8988T (cell line): Measurements from ENCODE around the gene LRRC45.
A peak's percentile ranks its signal among the peaks of the same experiment; 100 is the strongest.
"Not testable (repeated sequence)": the region's sequence is repeated elsewhere in the genome, so short reads cannot be mapped to it uniquely, and the experiment has no call there.

ENCODE experiments used
- DNase-seq: peaks from one replicate; pipeline ENCODE4 v3.0.0; 2011

LRRC45 gene

DNA sequence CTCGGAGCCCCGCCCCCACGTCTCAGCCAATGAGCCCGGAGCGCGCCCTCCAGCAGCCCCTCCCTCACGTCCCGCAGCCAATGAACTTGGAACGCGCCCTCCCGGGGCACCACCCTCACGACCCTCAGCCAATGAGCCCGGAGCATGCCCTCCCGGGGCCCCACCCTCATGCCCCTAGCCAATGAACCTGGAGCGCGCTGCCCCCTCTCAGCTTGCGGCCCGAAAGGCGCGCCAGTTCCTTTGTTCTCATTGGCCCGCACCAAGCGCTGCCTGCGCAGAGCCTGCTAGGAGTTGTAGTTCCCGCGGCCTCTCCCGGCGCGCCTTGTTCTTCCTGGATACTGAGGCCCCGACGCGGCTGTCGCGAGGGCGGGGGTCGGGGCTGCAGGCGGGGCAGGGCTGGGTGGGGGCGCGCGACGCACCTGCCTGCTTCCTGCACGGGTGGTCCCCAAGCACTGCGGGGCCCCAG is at the start of gene LRRC45:
Gene LRRC45 (plus strand): TSS at position 325 of the 466 bp plus-strand sequence. CDS start 339 bp downstream, outside the sequence.
- peak; percentile 94 for DNase-seq

DNA sequence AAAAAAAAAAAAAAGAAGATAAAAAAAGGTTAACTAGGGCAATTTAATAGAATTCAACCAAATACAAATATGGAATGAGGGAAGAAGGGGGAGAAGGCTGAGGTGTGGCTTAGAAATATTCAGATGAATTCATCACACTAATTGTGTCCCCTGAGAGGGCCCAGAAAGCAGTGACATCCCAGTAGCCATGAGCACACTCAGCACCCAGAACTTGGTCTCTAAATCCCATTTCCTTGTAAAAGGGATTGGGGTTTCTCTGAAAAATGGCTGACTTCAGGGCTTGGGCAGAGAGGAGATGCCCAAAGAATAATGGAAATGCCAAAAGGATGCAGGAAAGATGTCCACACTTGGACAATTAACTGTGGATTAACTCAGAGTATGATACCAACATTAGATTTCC is 49.7 kb upstream of the LRRC45 start:
- no peak for DNase-seq

DNA sequence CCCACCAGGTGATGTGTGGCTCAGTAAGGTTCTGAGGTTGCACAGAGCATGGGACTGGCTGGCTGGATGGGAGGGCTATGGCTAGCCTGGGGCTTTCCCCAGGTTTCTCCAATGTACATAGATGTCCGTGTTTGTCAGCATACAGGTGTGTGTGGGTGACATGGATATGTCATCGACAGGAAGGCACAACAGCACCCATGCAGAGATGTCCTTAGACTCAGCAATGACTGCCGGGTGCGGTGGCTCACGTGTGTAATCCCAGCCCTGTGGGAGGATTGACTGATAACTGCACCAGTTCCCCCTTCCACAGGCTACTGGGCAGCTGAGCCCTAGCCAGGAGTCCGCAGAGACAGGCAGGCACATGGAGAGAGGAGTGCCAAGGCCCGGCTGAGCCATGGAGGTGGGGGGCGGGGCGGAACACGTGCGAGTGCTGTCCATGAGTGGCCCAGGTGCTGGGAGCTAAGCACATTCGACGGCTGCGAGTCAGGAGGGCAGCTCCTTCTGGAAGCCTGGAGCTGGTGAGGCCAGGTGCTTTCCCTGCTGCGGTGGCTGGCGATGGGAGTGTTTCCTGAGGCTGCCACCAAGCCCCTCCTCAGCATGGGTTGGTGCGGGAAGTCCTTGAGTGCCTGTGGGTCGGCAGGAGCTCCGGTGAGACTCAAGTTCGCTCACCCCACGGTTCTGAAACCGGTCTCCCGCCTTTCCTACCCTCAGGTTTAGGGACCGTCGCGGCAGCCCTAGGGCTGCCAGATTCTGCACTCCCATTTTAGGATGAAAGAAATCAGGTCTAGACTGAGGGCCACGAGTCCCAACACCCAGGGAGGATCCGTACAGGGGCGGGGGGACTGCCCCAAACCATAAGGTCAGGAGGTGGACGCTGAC is 46.5 kb upstream of the LRRC45 start:
- no peak for DNase-seq

DNA sequence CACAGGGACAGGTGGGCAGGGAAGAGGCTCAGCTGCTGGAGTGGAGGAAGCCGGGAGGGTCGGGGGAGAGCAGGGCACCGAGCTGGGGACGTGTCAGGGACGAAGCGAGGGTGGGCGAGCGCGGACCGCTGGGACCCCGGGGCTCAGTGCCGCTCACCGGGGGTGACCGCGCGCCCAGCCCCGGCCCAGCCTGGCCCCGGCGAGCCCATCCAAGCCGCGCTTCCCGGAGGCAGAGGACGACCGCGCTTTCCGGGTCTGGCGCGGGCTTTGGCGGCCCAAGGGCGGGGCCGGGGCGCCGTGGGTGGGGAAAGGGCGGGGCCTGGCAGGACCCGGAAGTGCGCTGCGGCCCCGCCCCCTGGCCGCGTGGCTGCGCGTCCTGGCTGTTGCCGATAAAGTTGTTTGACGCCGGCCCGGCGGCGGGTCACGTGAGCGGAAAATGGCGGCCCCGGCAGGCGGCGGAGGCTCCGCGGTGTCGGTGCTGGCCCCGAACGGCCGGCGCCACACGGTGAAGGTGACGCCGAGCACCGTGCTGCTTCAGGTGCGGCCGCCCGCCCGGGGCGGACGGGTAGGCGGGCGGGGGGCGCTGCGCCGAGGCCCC is 45.8 kb upstream of the LRRC45 start, which contains the start of gene ASPSCR1:
Gene ASPSCR1 (plus strand): TSS at position 419 of the 598 bp plus-strand sequence. CDS start 18 bp downstream, at position 437.
- DNase-seq = peak; percentile 58

DNA sequence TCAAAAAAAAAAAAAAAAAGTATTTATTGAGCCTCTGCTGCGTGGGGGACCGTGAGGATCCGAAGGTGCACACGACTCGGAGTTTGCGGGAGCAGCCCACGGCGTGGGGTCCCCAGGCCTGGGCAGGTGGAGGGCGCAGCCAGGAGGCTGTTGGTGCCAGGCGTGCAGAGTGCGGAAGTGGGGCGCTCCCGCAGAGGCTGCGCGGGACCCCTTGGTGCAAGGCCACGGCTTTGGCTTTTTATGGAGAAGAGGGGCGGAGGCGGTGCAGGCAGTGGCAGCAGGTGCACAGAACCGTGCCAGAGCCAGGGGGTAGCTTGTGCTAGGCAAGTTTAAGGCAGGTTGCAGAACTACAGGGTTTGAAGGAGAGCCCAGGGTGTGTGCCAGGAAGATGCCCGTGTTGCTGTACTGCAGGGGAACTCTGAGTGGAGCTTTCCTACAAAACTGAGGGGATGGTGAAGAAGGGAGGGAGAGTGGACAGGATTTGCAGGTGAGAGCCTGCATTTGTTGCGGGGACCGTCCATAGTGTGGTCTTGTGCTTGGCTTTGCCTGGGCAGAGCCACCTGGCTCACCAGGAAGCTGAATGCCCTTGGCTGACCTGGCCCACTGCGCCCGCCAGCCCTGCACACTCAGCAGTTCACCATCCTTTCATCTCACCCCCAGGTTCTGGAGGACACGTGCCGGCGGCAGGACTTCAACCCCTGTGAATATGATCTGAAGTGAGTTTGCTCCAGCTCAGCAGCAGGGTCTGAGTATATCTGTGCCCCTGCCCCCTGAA is 44.4 kb upstream of the LRRC45 start:
- DNase-seq = no peak

DNA sequence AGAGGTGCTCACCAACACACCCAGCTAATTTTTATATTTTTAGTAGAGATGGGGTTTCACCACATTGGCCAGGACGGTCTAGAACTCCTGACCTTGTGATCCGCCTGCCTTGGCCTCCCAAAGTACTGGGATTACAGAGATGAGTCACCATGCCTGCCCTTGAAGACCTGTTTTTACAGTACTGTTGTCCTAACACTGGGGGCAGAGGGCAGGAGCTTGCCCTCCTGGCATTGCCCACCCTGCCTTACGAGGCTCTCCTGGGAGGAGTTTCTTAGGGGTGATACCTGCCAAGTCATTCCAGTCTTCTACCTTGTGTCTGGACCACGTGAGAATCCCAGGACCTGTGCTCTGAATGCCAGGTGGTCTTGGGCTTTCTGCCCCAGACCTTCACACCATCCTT is 43.0 kb upstream of the LRRC45 start:
- no peak for DNase-seq

DNA sequence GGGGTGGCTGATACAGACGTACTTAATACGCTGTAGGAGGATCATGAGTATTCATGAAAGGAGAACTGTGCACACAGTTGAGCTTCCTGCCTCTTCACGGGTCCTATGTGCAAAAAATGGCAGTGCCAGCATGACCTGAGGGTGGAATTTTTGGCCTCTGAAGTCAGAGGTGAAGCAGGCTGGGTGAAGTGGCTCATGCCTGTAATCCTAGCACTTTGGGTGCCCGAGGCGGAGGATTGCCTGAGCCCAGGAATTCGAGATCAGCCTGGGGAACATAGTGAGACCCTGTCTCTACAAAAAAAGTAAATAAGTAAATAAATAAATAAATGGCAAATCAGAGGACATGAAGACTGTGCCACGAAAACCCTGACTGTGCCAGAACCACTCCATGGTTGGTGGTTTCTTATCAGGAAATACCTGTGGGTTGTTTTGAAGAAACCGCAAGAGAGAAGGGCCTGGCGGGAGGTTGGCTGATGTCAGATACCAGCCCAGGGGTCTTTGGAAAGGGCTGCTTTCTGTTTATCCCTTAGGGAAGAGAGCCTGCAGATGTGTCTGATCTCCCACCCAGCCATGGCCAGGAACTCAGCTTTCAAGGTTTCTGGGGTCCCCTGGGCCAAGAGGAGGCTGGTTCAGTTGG is 42.3 kb upstream of the LRRC45 start:
- DNase-seq = no peak

DNA sequence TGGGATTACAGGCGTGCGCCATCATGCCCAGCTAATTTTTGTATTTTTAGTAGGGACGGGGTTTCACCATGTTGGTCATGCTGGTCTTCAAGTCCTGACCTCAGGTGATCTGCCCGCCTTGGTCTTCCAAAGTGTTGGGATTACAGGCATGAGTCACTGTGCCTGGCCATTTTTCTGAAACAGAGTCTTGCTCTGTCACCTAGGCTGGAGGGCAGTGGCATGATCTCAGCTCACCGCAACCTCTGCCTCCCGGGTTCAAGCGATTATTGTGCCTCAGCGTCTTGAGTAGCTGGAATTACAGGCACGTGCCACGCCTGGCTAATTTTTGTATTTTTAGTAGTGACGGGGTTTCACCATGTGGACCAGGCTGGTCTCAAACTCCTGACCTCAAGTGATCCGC is 41.6 kb upstream of the LRRC45 start:
- DNase-seq = not testable (repeated sequence)

DNA sequence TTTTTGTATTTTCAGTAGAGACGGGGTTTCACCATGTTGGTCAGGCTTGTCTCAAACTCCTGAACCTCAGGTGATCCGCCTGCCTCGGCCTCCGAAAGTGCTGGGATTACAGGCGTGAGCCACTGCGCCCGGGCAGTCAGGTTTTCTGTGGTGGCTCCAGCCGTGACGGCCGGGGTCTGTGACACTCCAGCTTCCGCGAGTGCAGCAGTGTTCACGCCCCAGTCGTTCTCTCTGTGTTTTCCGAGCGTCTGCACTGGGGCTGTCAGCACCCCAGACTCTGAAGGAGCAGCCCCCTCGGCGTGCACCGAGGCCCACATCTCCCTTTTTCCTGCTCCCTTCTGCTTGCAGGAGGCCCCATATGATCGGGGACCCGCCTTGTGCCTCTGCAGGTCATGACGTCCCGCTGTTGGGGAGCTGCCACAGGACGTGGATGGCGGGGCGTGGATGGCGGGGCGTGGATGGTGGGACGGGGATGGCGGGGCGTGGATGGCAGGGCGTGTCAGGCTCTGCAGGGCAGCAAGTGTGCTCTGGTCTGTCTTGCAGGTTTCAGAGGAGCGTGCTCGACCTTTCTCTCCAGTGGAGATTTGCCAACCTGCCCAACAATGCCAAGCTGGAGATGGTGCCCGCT is 40.0 kb upstream of the LRRC45 start:
- DNase-seq = no peak

DNA sequence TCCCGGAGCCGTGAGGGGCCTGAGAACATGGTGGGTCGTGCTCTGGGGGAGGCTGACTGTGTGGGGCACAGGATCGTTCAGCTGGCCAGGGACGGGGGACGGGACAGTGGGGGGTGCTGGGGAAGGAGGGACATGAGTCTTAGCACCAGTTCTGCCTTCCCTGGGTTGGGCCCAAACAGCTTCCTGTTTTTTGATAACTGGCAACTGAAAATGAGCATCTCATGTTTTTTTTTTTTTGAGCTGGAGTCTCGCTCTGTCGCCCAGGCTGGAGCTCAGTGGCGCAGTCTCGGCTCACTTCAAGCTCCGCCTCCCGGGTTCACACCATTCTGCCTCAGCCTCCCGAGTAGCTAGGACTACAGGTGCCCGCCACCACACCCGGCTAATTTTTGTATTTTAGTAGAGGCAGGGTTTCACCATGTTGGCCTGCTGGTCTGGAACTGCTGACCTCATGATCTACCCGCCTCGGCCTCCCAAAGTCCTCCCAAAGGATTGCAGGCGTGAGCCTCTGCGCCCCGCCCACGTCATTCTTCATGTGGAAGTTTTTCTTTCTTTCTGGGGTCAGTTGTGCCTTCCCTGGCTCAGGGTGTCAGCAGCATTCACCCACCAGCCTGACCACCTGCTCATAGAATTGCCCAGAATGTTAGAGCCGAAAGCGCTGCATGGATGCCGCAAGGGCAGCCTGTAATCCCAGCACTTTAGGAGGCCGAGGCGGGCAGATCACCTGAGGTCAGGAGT is 39.3 kb upstream of the LRRC45 start:
- no peak for DNase-seq

DNA sequence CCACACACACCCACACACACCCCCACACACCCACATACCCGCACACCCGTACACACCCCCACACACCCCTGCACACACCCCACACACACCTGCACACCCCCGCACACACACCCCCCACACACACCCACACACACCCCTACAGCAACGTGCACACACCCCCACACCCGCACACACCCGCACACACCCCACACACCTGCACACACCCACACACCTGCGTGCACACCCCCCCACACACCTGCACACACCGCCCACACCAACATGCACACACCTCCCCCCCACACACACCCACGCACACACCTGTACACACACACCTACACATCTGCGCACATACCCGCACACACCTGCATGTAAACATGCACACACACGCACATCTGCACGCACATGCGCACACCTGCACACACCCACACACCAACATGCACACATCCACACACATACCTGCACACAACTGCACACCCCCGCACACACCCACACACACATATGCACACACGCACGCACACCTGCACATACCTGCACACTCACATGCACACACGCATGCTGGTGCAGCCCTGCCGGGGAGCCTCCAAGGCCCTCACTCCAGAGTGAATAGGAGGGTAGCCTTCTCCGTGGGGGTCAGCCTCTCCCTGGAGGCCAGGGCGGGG is 38.2 kb upstream of the LRRC45 start:
- no peak for DNase-seq

DNA sequence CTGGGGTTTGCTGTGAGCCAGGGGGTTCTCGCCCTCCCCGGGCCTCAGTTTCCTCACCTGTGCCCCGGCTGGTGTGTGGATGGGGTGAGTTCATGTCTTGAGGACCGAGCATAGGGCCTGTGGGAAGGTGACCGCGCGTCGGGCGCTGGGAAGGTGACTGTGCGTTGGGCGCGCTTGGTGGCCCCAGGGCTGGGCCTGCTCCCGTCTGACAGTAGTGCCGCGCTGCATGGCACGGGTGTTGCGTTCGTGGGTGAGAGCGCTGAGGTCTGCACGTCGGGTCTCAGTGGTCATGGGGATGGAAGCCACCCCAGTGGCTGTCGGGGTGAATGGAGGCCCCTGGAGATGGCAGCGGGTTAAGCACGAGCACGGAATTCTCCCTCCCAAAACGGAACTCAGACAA is 36.5 kb upstream of the LRRC45 start:
- DNase-seq = no peak

DNA sequence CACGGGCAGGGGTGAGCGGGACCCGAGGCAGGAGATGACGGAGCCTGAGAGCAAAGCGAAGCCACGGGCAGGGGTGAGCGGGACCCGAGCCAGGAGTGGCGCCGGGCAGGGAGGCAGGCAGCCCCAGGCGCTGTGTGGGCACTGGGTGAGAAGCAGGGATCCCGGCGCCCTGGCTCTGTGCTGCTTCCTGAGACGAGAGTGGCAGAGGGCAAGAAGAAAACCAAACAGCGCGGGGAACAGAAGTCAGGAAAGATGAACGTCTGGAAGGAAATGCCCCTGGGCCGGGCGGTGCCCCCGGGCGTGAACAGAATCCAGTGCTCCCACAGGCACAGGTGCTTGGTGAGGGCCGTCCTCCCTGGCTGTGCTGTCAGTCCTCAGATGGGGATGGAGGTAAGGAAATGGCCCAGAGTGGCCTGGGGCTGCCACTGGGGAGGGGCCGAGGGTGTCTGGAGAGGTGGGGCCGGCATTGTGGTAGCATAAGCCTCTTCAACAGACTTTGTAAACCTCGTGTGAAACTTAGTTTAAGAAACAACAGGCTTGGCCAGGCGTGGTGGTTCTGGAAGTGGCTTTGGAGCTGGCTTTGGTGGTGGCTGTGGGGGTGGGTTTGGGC is 35.8 kb upstream of the LRRC45 start:
- DNase-seq = no peak

DNA sequence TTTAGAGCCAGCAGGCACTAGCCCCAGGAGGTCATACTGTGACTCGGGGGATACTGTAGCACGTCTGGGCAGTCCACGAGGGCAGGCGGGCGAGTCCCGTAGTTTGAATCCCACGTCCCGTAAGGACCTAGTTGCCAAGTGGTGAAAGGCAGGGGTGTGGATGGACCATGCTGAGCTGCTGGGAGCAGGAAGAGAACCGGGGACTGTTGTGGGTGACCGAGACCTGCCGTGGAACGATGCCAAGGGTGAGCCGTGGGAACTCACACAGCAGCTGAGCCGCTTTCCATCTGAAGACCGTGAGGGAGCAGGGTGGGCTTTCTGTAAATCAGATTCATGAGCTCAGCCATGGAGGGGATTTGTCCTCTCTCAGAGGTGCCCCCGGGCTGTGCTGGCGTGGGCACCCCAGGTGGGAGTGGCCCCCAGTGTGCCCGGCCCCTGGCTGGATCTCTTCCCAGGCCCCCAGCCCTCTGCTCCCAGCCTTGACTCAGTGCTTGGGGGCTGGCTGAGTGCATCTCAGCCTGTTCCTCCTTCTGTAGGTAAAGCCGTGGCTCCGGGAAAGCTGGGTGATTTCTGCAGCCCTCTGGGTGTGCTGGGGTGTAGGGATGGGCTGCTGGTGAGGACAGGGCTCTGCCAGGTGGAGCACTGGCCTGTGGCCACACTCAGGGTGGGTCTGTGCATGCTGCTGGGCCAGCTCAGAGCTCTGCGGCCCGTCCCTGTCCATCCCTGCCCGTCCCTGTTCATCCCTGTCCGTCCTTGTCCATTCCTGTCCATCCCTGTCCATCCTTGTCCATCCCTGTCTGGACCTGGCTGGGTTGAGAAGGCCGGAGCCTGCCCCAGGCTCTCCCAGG is 32.0 kb upstream of the LRRC45 start:
- DNase-seq = no peak

DNA sequence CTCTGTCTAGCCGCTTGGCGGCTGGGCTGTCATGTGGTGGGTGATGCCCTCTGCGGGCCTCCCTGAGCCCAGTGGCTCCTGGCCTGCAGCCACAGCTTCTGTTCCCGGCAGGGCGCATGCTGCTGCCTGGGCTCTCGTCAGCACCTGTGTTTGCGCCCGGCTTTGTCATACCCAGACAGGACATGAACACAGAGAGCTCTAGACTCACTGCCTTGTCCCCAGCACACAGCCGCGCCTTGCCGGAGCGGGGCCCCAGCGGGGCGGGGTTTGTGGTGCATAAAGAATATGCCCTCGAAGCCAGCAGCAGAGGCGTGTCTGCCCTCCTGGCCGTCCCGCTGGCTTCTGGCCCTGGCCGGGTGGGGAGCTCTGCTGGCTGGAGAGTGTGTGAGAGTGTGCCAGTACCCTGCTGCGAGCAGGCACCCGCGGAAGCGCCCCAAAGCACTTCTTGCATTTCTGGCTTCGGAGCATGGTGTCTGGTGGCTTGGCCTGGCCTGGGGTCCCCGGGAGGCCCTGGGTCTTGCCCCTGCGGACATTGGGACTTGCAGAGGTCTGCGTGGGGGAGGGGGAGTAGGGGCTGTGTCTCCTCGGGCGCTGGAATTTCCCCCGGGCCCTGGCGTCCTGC is 31.3 kb upstream of the LRRC45 start:
- no peak for DNase-seq

DNA sequence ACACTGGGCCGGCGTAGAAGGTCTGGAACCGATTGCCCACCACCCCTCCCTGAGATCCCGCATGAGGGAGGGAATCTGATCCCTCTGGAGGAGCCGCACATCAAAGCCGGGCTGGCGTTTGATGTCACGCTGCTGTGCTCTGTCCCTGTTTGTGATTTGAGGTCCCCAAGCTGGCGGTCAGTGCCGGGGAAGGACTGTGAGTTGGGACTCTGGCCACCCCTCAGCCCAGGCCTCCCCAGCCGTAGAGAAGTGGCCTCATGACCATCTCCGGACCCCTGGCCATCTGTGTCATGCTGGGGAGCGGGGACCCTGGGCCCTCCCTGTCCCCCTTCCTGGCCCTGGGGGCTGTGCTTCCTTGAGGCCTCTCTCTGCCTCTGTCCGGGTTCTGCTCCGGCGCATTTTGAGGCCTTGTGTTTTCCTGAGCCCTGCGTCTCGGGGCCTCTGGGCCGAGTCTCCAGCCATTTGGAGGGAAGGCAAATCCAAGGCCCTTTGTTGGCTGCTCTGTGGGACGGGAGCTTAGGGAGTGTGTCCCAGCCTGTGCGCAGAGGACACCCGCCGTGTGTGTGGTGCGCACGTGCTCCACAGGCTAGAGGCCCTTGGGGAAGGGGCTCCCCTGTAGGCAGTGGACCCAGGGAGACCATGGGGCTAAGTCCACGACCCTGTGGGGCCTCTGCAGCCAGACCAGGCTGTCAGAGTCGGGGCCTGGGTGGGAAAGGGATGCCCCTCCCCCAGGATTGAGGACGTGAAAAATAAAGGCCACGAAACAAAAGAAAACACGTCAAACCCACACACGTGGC is 30.6 kb upstream of the LRRC45 start:
- no peak for DNase-seq

DNA sequence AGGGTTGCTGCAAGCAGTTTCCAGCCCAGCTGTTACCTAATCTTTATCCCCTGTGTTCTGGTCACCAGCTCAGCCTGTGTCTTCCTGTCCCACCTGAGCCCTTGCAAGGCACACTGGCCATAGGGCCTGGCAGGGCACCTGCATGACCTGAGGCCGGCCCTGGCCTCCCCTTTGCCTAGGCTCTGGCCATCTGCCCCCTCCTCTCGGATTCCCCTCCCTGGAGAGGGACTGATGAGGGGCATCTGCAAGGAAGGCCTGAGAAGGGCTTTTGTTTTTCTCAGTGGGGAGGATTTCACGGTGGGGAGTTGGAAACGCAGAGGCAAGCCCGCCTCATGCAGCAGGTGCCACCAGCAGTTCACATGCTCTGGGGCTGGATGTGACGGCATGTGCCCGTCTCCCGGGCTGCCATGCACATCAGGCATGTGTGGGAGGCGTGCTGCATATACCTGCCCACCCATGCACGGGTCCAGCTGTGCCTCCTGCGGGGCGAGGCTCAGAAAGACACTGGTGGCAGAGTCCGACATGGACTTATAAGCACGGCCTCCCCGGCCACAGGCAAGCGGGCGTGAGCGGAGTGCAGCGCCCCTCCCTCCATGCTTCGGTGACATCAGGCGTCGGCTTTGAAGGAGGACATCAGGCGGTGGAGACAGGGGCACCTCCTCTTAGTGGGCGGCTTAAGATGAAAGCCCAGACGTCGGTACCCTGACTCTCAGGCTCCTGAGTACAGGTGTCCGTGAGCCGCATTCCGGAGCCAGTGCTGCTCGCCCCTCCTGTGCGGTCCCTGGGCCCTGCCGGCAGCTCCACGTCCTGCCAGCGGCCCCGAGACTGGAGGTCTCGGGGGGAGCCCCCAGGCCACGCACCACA is 29.1 kb upstream of the LRRC45 start:
- no peak for DNase-seq
